Left lung (tissue), 10 donors: ENCODE measurements around the gene MOB3B. TPM values are rescaled to one million over a fixed set of nuclear protein-coding genes. Genes with fewer than 3 reads are reported as not detected.
"Not testable (repeated sequence)": the region's sequence is repeated elsewhere in the genome, so short reads cannot be mapped to it uniquely, and the experiment has no call there.

Source experiments
- ATAC-seq: fragments of 200-7000 bp; cut with Tn5 transposase; one replicate; pipeline ENCODE4 v1.9.1; 2020; ENCODE audit warnings: moderate library complexity
- DNase-seq, 4 donors: peaks; one replicate each; pipeline ENCODE4 v3.0.0-alpha.2; 2013 to 2020
- H3K27ac ChIP-seq, 2 donors: fragments of 200-600 bp; sonication (generic) in 1 of 2; one replicate each; pipeline versions ENCODE4 v1.5.0 to v1.8.0; 2020 to 2021
- H3K27me3 ChIP-seq, 2 donors: fragments of 200-600 bp; sonication (generic) in 1 of 2; one replicate each; pipeline versions ENCODE4 v1.5.0 to v1.8.0; 2020 to 2021
- H3K36me3 ChIP-seq, 2 donors: fragments of 200-600 bp; sonication (generic) in 1 of 2; one replicate each; pipeline versions ENCODE4 v1.5.0 to v1.8.0; 2020 to 2021
- H3K4me1 ChIP-seq, 2 donors: fragments of 200-600 bp; one replicate each; pipeline ENCODE4 v1.8.0; 2021
- H3K4me3 ChIP-seq, 2 donors: fragments of 200-600 bp; sonication (generic) in 1 of 2; one replicate each; pipeline versions ENCODE4 v1.5.0 to v1.8.0; 2020 to 2021; ENCODE audit warnings: mild to moderate bottlenecking in 1 of 2
- H3K9me3 ChIP-seq, 2 donors: fragments of 200-600 bp; sonication (generic) in 1 of 2; one replicate each; pipeline versions ENCODE4 v1.5.0 to v1.8.0; 2020 to 2021
- CTCF ChIP-seq, 2 donors: fragments of 200-600 bp; sonication (generic) in 1 of 2; IDR thresholded peaks; one replicate each; pipeline versions ENCODE4 v1.5.0 to v1.8.0; 2021; ENCODE audit warnings: antibody characterized with exemption in 2 of 2
- intact Hi-C, 2 donors: fragments of 100-400 bp; cut with DNase I; formaldehyde crosslinking; loops; one replicate each; pipeline versions ENCODE4 v1.11.2 to v1.14.2; 2022
- polyA plus RNA-seq, 6 donors: library from polyadenylated mRNA; unstranded; fragments of 120-200 nt; gene quantifications; one replicate each; pipeline ENCODE4 v1.2.1, GENCODE V29; 2013; ENCODE audit not compliant: insufficient read length in 6 of 6
- total RNA-seq, 2 donors: library from RNA; stranded (reverse); fragmentation: NEBNext Ultra II Directional; extraction: Animal tissue kit (Norgen Biotek cat#: 25700); gene quantifications; one replicate each; pipeline ENCODE4 v1.2.1, GENCODE V29; 2021
- donor health status: DM: no; HTN: yes; CAD: no.
- donor health status: DM: no; HTN: no; CAD: no.

Gene MOB3B
- total and polyA plus RNA-seq, 8 donors = 7.2 to 18.3 (median 15.8) TPM

GRCh38 chr9:27470291-27470856 is 59.2 kb downstream of the MOB3B start:
- no peak for TF ChIP-seq CTCF (IDR thresholded peaks at IDR 0.05)
- Histone ChIP-seq H3K27me3 (no peaks in the 10 kb centered on the region), H3K36me3 (no peaks in the 10 kb centered on the region), H3K4me3 (no peak overlapping the region), H3K27ac (no peak overlapping the region), H3K9me3 (no peaks in the 10 kb centered on the region), H3K4me1 (peaks cover 4 to 11% of the 10 kb centered on the region in 2 donors)
- ATAC-seq (no peak), DNase-seq (no peak)
- intact Hi-C loops = no loop called here

DNA sequence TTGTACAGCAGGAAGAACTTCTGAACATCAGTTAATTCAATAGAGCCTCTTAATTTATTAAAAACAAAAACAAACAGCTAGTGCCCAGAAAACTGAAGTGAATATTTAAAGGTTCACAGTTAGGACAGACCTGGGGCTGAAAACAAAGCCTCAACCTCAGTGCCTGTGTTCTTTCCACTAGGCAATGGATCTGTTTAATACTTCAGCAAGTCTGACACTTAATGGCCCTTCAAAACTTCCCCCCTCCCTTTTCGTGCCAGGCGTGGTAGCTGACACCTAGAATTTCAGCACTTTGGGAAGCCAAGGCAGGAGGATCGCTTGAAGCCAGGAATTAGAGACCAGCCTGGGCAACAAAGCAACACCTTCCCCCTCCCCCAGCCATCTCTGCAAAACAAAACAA is 60.1 kb downstream of the MOB3B start:
- TF ChIP-seq CTCF (IDR thresholded peaks at IDR 0.05) = no peak
- Histone ChIP-seq H3K36me3 (no peaks in the 10 kb centered on the region), H3K4me1 (peaks cover 4 to 11% of the 10 kb centered on the region in 2 donors), H3K9me3 (no peaks in the 10 kb centered on the region), H3K27ac (no peak overlapping the region), H3K4me3 (no peak overlapping the region), H3K27me3 (no peaks in the 10 kb centered on the region)
- intact Hi-C loops = no loop called here
- no peak for DNase-seq
- ATAC-seq = no peak

GRCh38 chr9:27468462-27469110 is 61.0 kb downstream of the MOB3B start:
- no peaks in the 10 kb centered on the region for H3K27me3 ChIP-seq
- ATAC-seq = no peak
- peaks cover 4 to 7% of the 10 kb centered on the region in 2 donors for H3K4me1 ChIP-seq
- intact Hi-C loops = no loop called here
- TF ChIP-seq CTCF (IDR thresholded peaks at IDR 0.05) = no peak
- DNase-seq = no peak
- H3K4me3 ChIP-seq = no peak overlapping the region
- H3K27ac ChIP-seq = no peak overlapping the region
- no peaks in the 10 kb centered on the region for H3K36me3 ChIP-seq
- H3K9me3 ChIP-seq = no peaks in the 10 kb centered on the region

GRCh38 chr9:27468000-27468399 is 61.6 kb downstream of the MOB3B start:
- no peaks in the 10 kb centered on the region for H3K27me3 ChIP-seq
- DNase-seq = no peak
- no peak for ATAC-seq
- H3K4me1 ChIP-seq = peaks cover 4 to 6% of the 10 kb centered on the region in 2 donors
- no peaks in the 10 kb centered on the region for H3K9me3 ChIP-seq
- intact Hi-C loops = no loop called here
- H3K4me3 ChIP-seq = no peak overlapping the region
- TF ChIP-seq CTCF (IDR thresholded peaks at IDR 0.05) = no peak
- no peak overlapping the region for H3K27ac ChIP-seq
- H3K36me3 ChIP-seq = no peaks in the 10 kb centered on the region

DNA sequence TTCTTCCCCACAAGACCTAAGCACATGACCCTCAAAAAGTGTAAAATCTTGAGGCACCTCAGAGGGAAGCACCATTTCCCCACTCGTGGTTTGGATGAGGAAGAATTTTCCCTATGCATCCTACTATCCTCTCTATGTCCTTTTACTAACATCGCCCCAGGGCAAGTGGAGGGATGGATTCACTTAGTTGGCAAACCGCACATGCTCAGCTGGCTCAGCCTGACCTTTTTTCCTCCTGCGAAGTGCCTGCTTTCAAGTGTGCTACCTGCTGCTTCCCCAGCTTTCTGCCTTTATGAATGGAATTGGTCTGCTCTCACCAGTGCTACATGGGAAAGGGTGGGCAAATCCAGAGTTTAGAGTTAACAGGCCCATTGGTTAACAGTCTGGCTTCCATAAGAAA is 62.1 kb downstream of the MOB3B start:
- Histone ChIP-seq H3K4me3 (no peak overlapping the region), H3K36me3 (no peaks in the 10 kb centered on the region), H3K27me3 (no peaks in the 10 kb centered on the region), H3K9me3 (no peaks in the 10 kb centered on the region), H3K27ac (no peak overlapping the region), H3K4me1 (peaks cover 4 to 6% of the 10 kb centered on the region in 2 donors)
- ATAC-seq = no peak
- no peak for TF ChIP-seq CTCF (IDR thresholded peaks at IDR 0.05)
- intact Hi-C loops = no loop called here
- DNase-seq = no peak

GRCh38 chr9:27466516-27466915 is 63.1 kb downstream of the MOB3B start:
- intact Hi-C loops, H3K27me3 ChIP-seq, H3K4me1 ChIP-seq, H3K27ac ChIP-seq, H3K9me3 ChIP-seq, DNase-seq, ATAC-seq, H3K36me3 ChIP-seq, H3K4me3 ChIP-seq: not testable (repeated sequence)

DNA sequence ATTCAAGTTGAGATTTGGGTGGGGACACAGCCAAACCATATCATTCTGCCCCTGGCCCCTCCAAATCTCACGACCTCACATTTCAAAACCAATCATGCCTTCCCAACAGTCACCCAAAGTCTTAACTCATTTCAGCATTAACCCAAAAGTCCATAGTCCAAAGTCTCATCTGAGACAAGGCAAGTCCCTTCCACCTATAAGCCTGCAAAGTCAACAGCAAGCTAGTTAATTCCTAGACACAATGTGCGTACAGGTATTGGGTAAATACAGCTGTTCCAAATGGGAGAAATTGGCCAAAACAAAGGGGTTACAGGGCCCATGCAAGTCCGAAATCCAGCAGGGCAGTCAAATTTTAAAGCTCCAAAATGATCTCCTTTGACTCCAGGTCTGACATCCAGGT is 64.7 kb downstream of the MOB3B start:
- H3K4me3 ChIP-seq, DNase-seq, H3K27ac ChIP-seq, H3K9me3 ChIP-seq, H3K36me3 ChIP-seq, intact Hi-C loops, H3K27me3 ChIP-seq, ATAC-seq: not testable (repeated sequence)
- peaks cover 4 to 13% of the 10 kb centered on the region in 2 donors for H3K4me1 ChIP-seq
